Dedifferentiated amniotic fluid mesenchymal stem cell (primary cell): Measurements from ENCODE around the gene PIGM.

ENCODE experiments used
- DNase-seq: peaks from one replicate; pipeline ENCODE4 v3.0.0-alpha.2; 2016; ENCODE audit errors: extremely low spot score

PIGM gene

DNA sequence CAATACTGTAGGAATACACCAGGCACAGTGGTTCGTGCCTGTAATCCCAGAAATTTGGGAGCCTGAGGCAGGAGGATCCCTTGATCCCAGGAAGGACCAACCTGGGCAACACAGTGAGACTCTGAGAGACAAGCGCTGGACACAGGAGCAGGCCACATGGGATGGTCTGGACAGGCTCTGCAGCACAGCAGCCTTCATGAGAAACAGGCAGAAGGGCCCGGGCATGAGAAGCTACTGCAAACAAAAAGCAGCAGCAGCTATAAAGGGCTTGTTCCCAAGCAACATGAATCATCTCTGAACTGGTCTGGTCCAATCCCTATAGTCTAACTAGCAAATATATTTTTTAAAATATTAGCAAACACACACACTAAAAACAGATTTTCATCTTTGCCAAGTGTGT lies 42.2 kb downstream of the PIGM start:
- no peak for DNase-seq

DNA sequence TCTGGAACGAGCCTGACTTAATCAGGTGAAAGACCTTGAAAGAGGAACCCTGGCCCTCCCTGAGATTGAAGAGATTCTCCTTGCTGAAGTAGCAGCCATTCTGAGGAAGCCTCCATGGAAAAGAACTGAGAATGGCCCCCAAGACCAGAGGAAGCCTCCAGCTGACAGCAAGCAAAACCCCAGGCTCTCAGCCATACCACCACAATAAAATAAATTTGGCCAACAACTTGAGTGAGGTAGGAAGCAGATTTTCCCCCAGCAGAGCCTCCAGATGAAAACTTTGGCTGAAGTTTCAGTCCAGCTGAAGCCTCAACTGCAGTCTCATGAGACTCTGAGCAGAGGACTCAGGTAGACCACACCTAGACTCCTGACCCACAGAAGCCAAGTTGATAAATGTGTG lies 43.8 kb downstream of the PIGM start:
- no peak for DNase-seq

- DNase-seq, result no peak
Observed at GRCh38 chr1:159987186-159987585, 44.6 kb downstream of the PIGM start.

DNA sequence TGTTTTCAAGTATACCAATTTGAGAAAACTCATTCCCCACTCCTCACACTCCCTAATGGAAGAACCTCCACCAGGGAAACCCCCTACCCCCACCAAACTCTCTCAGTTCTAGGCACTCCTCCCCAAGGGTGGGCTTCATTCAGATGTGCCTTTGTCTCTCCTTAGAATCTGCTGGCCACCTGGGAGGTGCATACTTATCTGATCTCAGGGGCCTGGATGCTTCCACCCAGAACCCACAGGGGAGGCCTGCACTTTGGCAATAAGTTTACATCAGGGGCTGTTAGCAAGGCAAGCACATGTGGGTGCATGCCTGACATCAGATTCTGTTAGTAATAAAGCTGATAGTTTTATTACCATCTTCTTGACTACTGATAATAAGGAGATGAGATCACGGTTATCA lies 45.3 kb downstream of the PIGM start:
- no peak for DNase-seq

- DNase-seq, result no peak
Observed at GRCh38 chr1:159986093-159986492, 45.7 kb downstream of the PIGM start.

GRCh38 chr1:159985473-159985872 lies 46.3 kb downstream of the PIGM start:
- no peak for DNase-seq

DNA sequence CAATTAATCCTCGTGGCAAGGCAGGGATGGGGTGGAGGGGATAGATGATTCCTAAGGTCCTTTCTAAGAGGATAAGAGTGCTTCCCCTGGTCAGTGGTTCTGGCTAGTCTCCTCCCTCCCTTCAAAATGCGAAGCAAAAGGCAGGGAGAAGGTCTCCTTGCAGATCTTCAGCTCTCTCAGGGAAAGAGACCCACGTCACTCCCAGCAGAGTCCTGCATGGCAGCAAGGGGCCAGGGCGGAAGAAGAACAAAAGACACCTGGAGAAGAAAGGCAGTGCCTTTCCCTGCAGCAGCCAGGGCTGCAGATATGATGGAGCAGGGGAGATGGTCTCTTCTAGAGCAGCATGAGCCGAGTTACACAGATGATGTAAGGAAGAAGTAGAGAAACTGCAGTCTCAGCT lies 48.1 kb downstream of the PIGM start:
- DNase-seq, result no peak

GRCh38 chr1:159982280-159982679 lies 49.5 kb downstream of the PIGM start:
- no peak for DNase-seq

GRCh38 chr1:159981351-159982055 lies 50.3 kb downstream of the PIGM start:
- DNase-seq, result no peak

DNA sequence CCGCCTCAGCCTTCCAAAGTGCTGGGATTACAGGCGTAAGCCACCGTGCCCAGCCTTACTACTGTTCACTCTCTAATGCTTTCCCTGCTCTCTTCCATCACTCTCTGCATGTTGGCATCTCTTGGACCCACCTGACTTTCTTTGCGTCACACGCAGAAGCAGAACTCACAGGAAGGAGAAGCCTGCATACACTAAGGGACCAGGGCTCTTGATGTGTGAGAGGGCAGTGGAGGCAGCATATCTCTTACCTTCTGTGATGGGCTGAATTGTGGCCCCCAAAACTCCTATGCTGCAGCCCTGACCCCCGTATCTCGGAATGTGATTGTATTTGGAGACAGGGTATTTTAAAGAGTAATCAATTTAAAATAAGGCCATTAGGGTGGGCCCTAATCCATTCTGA lies 51.0 kb downstream of the PIGM start:
- DNase-seq, result no peak

DNA sequence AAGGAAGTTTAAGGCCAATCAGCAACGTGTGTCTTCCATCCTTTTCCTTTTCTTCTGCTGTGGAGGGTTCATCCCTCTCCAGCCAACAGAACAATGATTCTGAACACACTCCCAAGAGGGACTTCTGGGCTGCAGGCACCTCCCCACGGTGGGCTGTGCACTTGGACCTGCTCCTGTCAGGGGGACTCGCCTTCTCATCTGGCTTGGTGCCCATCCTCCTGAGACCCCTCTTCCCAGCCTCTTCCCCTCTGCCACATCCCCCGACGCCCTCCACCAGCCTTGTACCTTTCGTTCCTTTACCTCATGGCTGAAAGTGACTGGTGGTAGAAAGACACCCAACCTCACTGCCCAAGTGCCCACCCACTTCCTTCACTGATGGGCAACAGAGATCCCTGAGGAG lies 51.7 kb downstream of the PIGM start:
- DNase-seq, result no peak

DNA sequence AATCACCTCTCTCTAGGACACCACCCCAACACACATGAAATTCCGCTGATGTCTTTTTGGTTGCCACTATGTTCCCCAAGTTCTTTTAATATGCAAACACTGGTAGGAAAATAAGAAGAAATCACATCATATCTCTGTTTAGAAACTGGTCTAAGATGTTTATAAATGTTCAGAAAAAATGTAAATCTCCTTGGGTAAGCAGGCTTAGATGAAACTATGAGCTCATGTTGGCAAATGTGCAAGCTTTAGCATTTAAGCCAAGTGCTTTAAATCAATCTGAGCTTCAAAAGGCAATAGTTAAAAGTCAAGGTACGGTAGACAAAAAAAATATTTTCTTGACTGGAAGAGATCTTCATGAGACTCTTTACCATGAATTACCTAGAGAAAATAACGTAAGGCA lies 52.5 kb downstream of the PIGM start:
- DNase-seq, result peak; percentile 26

GRCh38 chr1:159978107-159978398 lies 53.7 kb downstream of the PIGM start:
- no peak for DNase-seq

DNA sequence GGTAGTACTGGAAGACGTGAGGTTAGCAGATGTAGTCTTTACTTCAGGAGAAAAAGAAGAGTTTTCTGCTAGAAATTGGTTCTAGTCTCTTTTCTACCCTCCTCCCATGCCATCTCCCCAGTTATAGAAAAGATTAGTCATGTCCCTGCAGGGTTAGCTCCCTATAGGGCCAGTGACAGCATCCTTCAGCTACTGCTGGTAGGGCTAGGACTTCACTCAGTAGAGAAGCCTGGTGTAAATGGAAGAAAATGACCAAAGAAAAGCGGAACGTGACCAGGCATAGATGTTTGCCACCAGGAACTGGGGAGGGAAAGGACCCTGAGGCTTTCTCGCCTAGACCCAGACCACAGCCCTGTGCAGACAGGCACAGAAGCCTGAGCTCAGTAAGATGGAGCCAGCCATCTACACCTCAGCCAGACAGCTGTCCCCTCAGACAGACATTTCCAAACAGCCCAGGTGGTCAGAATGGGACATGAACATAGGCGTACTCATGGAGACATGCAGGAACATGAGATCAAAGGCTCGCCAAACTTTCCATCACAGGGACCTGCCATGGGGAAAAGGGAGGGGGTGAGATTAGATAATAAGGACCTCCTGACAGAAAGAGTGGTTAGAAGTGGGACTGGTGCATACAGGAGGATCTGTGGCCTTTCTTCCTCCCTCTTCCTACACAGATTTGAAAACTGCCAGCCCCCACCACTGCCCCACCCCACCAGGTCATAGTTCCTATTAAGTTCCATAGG lies 54.3 kb downstream of the PIGM start:
- DNase-seq, result no peak
